Pons (tissue), 1 donor: Measurements from ENCODE around the gene FCHSD1.

Source experiments
- DNase-seq: peaks from one replicate; pipeline ENCODE4 v3.0.0-alpha.2; 2016; ENCODE audit warnings: low spot score

The FCHSD1 gene

DNA sequence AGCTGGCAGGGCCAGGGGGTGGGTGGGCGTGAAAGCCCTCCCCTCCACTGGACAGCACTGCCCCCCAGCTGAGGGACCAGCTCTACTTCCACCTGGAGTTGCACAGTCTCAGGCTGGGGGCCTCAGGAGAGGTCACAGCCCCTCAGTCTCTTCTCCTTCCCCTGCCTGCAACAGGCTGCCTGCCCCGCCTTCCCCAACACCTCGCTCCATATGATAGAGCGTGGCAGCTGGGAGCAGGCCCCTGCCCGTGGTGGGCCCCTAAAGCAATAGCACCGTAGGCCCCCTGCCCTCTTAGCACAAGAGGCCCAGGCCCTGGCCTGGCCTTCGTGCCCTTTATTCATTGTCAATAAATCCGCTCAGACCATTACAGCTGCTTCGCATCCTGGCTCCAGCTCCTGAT, 10.5 kb downstream of the FCHSD1 start:
- no peak for DNase-seq

DNA sequence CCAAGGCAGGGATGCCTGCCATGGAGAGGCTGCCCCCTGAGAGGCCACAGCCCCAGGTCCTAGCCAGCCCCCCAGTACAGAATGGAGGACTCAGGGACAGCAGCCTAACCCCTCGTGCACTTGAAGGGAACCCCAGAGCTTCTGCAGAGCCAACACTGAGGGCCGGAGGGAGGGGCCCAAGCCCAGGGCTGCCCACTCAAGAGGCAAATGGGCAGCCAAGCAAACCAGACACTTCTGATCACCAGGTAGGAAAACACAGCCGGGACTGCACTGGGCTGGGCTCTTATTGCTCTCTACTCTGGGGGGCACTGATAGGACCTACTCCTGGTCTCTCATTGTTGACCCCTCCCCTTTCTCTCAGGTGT, 11.2 kb downstream of the FCHSD1 start:
- no peak for DNase-seq

DNA sequence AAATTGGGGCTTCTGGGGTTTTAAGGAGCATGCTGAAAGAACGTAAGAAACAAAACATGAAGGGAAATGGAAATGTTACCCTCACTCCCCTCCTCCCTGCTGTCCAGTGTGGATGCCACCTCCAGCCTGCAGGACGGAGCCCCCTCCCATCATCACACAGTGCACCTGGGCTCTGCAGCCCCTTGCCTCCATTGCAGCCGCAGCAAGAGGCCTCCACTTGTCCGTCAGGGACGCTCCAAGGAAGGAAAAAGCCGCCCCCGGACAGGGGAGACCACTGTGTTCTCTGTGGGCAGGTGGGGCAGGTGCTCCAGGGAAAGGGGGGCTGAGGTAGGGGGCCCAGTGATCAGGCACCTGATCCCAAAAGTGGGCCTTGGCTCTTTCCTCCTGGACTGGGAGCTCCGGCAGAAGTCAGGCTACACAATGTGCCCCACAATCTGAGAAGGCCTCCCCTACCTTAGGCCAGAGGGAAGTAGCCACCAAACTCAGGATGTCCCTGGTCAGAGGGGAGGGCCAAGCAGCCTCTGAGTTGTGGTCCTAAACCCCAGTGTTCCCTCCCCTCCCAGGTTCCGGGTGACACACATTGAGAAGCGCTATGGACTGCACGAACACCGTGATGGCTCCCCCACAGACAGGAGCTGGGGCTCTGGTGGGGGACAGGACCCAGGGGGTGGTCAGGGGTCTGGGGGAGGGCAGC, 11.7 kb downstream of the FCHSD1 start:
- no peak for DNase-seq

DNA sequence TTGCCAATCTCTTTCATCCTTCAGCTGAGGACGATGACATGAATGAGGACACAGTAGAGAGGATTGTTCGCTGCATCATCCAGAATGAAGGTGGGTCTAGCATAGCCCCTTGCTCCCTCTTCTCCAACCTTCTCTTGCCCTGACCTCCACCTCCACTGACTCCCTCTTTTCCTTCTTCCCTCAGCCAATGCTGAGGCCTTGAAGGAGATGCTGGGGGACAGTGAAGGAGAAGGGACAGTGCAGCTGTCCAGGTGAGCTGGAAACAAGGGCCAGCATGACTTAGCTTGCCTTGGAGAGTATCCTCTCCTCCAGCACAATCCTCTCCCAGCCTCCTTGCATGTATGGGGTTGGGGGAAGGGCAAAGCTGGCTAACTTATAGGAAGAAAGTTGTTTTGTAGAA, 12.4 kb downstream of the FCHSD1 start:
- DNase-seq = no peak

DNA sequence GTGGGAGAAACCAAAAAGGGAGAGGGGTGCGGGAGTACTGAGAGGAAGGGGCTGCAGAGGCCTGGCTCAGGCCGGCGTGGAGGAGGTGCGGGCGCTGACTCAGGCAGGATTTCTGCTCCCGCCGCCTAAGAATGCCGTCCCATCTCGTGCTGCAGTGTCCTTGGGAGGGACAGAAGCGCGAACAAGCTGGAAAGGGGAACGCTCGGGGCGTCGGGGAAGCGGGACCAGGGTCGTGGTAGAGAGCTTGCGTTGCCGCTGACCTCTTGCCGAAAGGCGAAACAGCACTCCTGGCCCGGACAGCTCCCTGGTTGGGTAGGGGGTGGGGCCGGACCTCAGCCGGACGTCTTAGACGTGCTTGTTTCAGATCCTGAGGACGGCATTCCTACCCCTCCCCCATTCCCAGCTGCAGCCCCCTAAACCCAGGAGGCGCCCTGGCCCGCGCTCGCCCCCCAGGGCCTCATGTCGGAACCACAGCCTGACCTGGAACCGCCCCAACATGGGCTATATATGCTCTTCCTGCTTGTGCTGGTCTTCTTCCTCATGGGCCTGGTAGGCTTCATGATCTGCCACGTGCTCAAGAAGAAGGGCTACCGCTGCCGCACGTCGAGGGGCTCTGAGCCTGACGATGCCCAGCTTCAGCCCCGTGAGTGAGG, 13.3 kb downstream of the FCHSD1 start:
- peak; percentile 43 for DNase-seq

DNA sequence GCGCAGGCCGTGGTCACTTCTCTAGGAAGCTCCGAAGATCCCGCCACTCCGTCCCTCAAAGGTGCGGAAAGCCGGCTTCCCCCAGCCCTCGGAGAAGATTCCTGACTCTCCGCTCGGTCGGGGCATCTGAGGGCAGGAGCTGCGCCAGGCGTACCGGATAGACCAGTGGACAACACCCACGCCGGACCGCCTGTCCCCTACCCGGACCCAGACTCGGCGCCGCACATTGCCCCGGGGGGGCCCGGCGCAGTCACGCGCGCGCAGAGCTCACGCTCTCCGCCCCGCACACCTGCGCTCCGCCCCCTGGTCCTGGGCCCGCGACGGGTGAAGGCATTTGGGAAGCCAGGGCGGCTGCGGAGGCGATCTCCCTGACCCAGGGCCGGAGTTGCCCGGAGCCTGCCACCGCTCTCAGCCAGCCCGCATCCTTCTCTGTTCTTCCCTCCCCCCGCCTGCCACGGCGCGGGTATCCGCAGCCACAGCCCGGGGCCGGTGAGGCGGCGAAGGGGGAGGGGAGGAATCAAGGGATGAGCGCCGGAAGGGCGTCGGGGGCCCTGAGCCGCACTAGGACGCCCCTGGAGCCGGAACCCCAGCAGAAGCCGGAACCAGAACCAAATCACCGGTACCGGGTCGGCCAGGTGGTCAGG, 14.0 kb downstream of the FCHSD1 start:
- DNase-seq = no peak

DNA sequence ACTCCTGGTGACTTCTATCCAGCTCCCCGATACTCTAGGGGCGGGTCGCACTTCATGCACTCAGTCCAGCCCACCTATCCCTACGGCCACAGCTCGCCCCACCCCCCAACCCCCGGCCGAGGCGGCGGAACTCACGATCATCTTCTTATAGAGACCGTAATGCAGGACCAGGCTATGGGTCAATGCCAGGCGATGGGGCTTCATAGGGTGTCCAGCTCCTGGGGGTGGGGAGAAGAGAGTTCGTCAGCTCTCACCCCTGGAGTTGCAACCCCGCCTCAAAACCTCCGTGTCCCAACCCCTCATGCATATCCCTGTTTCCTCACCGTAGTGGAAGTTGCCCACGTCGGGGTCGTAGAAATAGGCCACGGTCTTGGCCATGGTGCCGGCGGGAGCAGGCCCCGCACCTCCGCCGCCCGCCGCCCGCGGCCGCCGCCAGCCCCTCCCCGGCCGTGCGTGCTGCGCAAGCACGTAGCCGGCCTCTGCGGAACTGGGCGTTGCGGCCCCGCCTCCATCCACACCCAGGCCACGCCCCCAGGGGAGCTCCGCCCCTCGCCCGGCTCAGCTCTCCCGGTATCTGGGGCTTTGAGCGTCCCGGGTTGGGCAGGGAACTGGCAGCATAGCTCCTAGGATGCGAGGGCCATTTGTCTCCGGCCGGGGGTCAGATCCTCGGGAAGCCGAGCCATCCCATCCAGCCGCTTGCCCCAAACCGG, 14.7 kb downstream of the FCHSD1 start, which contains the start of the genes HDAC3 and RELL2:
Gene HDAC3, minus strand, starts transcription at position 437 of the 710 bp plus-strand sequence. Its CDS starts 59 bp downstream, at position 378.
Gene RELL2, plus strand, starts transcription at position 585 of the 710 bp plus-strand sequence. CDS start 1,229 bp downstream, outside the sequence.
- DNase-seq = peak; percentile 87

DNA sequence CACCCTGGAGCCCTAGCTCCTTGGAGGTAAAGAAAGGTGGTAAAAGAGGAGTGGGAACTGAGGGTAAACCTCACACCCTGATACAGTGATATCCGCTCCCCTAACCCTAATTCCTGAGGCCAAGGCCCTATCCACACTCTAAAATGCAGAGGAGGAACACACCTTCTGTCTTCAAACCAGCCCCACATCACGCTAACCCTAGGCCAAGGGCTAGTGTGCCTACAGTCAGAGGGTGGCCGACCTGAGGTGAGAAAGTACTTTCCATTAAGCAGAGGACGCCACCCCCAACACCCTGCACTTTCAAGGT, 15.2 kb downstream of the FCHSD1 start:
- DNase-seq = no peak

DNA sequence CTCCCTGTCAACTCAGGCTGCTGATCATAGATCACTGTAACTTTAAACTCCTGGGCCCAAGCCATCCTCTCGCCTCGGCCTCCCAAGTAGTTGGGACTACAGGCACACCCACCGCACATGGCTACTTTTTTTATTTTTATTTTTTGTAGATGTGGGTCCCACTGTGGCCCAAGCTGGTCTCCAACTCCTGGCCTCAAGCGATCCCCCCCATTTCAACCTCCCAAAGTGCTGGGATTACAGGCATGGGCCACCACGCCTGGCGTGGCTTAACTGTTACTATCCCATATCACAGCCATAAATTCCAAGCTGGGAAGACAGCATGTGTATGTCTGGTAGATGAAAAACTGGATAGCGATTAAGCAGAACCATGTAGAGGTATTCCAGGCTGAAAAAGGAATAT, 15.6 kb downstream of the FCHSD1 start:
- DNase-seq = no peak

DNA sequence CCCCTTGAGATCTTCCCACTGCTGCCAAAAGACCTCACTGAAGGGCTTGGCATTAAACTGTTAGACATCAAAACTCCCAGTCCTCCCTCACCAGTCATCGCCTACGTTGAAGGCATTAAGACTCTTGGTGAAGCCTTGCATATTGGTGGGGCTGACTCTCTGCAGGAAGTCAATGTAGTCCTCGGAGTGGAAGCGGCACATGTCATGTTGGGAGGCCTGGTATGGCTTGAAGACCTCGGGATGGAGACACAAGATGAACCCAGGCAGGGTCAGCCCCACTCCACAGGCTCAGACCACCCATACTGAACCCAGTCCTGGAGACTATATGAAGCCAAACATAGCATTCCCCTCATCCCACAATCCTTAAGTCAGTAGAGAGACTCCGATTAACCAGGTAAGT, 16.5 kb downstream of the FCHSD1 start:
- DNase-seq = no peak

DNA sequence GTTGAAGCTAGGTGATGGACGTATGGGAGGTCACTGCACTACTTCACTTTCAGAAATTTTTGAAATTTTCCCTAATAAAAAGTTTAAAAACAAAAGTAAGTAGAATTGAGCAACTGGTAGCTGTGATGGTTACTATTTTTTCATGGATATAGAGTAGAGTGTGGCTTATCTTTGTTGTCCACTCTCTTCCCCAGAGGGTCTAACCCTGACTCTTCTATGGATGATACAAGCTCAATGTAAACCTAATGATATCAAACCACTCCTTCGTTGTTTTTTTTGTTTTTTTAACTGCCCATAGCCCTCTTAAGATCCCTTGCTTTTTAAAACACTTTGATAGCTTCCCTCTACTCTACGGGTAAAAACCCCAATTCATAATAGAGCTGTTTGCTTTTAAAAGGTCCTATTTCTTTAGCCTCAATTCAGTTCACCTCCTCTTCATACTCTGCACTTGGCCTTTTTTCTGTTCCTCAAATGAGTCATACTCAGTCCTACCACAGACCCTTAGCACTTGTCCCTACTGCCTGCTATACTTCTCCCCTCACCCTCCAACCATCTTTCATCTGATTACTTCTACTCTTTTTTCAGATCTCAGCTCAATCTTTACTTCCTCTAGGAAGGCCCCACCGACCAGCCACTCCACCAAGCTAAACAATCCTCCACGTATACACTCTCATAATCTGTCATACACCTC, 17.2 kb downstream of the FCHSD1 start:
- DNase-seq = no peak

DNA sequence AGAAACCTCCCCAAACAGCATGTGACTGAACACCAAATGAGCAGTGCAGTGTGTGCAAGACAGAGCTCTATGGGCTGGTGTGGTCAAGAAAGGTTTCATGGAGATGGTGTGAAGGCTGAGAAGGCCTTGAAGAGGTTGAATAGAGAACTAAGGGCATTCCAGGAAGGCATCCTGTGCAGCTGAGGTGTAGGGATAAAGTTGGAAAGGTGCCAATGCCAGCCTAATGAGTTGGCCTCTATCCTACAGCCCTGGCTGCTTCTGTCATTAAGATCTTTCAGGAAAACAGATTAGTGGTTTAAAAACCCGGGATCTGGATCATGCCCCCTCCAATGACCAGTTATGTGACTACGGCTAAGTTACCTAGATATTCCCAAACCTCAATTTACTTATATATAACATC, 18.6 kb downstream of the FCHSD1 start:
- no peak for DNase-seq

DNA sequence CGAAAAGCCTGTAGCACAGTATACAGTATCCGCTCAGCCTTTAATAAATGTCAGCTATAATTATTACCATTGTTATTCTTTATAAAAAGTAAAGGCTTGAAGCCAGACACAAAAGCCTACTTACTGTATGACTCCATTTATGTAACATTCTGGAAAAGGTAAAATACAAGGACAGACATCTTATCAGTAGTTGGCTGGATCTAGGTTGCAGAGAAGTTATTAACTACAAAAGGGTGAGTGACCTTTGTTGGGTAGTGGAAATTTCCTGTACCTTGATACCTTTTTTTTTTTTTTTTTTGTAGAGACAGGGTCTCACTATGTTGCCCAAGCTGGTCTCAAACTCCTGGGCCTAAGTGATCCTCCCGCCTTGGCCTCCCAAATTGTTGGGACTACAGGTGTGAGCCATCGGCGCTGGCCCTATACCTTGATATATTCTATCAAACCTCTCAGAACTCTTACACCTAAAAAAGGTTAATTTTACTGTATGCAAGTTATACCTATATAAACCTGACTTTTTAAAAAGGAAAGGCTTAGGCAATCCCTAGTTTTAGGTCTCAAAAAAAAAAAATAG, 20.6 kb downstream of the FCHSD1 start:
- DNase-seq = no peak

DNA sequence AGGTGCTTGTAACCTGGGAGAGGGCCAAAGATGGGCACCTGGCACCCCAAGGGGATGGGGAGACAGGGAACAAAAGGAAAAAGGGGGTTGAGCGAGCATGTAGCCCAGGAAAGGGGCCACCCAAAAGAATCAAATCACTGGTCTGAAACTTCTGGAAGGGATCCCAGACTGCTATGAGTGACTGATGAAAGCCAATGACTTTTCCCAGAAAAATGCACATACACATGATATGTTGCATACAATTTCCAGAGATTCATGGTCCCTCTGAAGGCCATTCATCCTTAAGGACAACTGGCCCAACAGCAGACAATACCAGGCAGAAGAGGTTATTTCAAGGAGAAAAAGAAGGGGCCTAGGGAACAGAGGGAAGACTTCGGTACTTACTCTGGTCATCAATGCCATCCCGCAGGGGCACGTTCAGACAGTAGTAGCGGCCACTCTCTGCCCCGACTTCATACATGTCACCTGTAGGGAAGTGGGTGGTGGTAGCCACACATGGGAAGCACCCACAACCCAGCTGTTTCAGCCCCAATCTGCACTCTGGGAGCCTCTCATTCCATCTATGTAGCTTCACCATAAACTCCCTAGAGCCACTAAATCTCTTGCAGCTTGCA, 22.9 kb downstream of the FCHSD1 start:
- DNase-seq = no peak

DNA sequence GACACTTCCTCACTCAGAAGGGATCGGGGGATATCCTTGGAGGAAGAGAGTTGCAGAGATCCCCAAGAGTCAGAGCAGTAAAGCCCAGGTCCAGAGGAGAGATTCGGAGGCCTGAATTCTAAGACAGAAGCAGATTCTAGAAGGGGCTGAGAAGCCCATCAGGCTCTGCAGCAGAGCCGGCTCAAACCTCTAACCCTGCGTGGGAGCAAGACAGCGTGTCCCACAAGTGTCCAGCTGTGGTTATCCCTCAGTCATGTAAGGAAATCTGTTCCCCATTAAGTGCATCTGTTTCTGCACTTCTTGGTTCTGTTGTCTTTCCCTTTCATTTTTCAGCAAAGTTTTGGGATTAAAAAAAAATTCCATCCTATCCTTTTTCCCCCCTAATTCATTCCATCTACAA, 27.6 kb downstream of the FCHSD1 start:
- no peak for DNase-seq

DNA sequence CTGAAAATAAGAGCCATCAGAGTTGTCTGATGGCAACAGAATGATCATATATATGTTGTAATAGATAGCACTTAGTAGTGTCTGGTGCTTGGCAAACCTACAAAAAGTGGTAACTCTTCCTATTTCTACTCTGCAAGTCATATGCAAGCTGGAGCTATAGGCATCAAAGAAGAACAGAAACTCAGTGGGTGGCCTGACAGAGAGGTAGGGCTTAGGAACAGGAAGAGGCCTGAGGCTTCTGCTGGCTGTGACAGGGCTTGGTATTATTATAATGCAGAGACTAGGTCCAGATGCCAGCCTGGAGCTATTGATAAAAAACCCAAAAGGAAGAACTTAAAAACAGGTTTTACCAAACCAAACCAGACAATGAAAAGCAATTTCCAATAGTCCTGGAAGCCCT, 28.0 kb downstream of the FCHSD1 start:
- peak; percentile 77 for DNase-seq

DNA sequence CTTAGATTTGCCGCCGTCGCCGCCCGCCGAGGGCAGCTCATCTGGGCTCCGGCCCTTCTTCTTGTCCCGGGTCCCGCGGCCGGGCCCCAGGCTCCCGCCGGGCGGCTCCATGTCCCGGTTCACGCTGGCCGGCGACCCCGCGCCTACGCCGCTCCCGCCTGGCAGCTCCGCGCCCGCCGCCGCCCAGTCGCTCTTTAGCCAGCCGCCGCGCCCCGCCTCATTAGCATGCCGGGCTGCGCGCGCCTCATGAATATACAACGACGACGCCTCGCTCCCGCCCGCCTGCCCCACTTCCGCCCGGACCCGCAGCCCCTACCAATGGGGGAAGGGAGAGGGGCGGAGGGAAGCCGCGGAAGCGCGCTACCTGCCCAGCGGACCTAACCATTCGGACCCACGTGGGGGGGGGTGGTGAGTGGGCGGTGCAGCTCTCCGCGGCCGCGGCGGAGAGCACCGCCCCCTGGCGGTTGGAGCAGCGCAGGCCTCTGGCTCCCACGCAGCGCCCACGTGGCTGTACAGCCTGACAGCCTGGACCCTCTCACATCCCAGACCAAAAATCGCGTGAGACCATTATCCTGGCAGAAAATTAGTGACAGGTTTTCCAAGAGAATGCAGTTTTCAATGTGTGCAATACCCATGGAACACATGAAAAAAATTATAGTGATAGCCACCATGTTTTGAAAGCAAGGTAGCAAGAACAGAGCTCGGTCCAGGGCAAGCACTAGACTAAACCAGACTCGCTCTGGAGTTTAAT, 32.2 kb downstream of the FCHSD1 start, which contains the start of gene DIAPH1:
Gene DIAPH1, minus strand, starts transcription at position 197 of the 751 bp plus-strand sequence. Its CDS starts 86 bp downstream, at position 111.
- DNase-seq = peak; percentile 72

DNA sequence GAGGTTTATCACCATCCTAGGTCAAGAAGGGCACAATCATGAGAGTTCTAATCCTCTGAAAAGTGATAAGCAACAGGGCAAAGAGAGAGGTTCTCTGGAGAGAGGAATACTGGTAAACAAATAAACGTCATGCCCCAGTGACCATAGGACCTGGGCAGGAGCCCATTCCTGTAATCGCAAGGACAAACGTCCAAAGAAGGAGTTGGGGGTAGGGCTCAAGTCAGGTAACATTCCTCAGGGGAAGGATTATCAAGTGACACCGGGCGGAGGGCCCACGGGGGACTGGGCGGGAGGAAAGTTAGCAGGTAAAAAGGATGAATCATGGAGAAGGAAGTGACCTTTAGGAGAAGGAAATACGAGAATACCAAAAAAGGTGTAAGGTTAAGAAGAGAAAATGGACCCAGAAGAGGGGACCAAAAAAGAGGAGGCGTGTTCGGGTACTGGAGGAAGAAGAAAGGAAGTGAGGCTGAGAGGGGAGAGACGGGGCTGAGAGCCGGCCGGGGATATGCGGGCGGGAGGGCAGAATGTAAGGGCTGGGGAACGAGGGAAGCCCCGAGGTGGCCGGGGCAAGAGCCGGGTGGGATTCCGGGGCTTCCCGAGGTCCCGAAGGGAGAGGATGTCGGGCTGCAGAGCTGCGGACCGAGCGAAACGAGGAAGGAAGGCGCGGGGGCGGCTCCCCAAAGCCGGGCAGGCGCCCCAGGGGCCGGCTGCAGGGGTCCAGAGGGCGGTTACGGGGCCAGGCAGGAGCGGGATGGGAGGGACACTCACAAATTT, 33.0 kb downstream of the FCHSD1 start:
- no peak for DNase-seq

DNA sequence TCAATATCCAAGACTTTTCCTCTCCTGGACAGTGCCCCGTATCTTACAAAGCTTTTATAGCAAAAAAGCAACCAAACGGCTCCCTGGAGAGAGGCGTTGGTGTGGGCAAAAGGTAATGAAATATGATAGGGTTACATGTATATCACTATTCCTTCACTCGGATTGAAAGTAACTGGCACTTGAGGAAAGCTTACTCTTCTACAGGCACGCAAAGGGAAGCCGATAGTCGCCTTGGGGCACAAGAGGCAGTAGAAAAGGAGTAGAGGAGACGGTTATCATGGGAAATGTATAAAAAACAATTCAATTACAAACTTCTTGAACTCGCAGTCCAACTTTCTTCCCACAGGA, 33.6 kb downstream of the FCHSD1 start:
- no peak for DNase-seq

DNA sequence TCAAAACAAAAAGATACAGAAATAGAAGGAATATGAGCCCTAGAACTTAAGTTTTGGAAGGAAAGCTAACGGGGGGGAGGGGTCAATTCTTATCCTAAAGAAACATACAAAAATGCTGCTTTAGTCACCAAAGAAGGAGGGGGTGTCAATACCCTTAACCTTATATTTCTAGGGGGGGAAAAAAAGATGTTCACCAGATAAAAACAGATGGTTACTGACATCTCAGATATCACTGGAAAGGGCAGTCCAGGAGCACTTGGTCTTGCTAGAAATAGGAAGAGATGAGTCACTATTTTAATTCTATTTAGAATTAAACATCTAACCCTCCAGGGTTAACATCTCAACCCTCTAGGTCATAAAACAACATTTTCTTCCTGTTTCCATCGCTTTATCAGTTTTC, 34.1 kb downstream of the FCHSD1 start:
- DNase-seq = no peak
